Neural progenitor cell (in vitro differentiated cells): ENCODE measurements around the gene C21orf91.

Source experiments
- EZH2 ChIP-seq: fragments of 200-600 bp; sonication (generic); IDR thresholded peaks from 2 replicates; pipeline ENCODE4 v1.6.1; 2017; ENCODE audit warnings: antibody characterized with exemption, mild to moderate bottlenecking, moderate library complexity
- EZH2phosphoT487 ChIP-seq: fragments of 200-600 bp; sonication (generic); IDR thresholded peaks from 2 replicates; pipeline ENCODE4 v1.6.1; 2017; ENCODE audit warnings: antibody characterized with exemption
- TF ChIP-seq, protein P1 (sequence below): fragments of 200-600 bp; sonication (generic); IDR thresholded peaks from 2 replicates; pipeline ENCODE4 v1.5.1; 2017; ENCODE audit warnings: antibody characterized with exemption, mild to moderate bottlenecking

DNA sequence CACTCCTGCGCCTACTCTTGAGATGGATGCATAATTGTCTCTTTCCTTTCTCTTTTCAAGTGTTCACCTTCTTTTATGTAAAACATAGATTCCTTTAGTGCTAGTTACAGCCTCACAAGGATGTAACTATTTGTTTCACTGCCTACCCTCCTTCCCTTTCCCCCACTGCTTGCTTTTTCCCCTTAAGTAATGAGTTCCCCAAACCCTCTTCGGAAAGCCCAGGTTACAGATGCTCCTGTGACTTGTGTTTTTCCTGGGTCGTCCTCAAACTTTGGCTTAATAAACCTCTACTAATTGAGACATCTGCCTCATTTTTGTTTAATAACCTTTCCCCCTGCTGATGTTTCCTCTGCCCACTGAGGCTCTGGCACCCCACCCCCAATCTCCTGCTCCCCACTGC lies 39.2 kb downstream of the C21orf91 start:
- TF ChIP-seq, protein P1, sequence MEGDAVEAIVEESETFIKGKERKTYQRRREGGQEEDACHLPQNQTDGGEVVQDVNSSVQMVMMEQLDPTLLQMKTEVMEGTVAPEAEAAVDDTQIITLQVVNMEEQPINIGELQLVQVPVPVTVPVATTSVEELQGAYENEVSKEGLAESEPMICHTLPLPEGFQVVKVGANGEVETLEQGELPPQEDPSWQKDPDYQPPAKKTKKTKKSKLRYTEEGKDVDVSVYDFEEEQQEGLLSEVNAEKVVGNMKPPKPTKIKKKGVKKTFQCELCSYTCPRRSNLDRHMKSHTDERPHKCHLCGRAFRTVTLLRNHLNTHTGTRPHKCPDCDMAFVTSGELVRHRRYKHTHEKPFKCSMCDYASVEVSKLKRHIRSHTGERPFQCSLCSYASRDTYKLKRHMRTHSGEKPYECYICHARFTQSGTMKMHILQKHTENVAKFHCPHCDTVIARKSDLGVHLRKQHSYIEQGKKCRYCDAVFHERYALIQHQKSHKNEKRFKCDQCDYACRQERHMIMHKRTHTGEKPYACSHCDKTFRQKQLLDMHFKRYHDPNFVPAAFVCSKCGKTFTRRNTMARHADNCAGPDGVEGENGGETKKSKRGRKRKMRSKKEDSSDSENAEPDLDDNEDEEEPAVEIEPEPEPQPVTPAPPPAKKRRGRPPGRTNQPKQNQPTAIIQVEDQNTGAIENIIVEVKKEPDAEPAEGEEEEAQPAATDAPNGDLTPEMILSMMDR, result no peak
- TF ChIP-seq EZH2 (no peak), EZH2phosphoT487 (no peak)
